Activated B cell treated with CpG ODN at 0.5 μM for 24 hours (primary cell): ENCODE measurements around the gene GZMM. TPM values are rescaled to one million over a fixed set of nuclear protein-coding genes. Genes with fewer than 3 reads are reported as not detected.

Experiments
- ATAC-seq: fragments of 200-7000 bp; cut with Tn5 transposase; one replicate; pipeline ENCODE4 v1.10.0; 2021; ENCODE audit warnings: low read depth, mild to moderate bottlenecking, moderate library complexity
- CTCF ChIA-PET: fragments of 350-600 bp; sonication (Branson Sonifier 250); formaldehyde crosslinking; loops from one replicate; lab custom pipeline; 2021; ENCODE audit warnings: antibody characterized with exemption; lab: Charles Lee
- POLR2A ChIA-PET: fragments of 350-600 bp; sonication (Branson Sonifier 250); formaldehyde crosslinking; loops from one replicate; lab custom pipeline; 2021; ENCODE audit warnings: antibody characterized with exemption; lab: Charles Lee
- DNase-seq: peaks from one replicate; pipeline ENCODE4 v3.0.0; 2022
- H3K27ac Mint-ChIP-seq: one replicate; pipeline ENCODE4 v1.8.0; 2020; ENCODE audit warnings: mixed read lengths
- H3K27me3 Mint-ChIP-seq: one replicate; pipeline ENCODE4 v1.8.0; 2021; ENCODE audit warnings: mixed read lengths
- H3K36me3 Mint-ChIP-seq: one replicate; pipeline ENCODE4 v1.8.0; 2021; ENCODE audit warnings: low read depth, mixed read lengths
- H3K4me1 Mint-ChIP-seq: one replicate; pipeline ENCODE4 v1.8.0; 2021; ENCODE audit warnings: mixed read lengths
- H3K4me3 Mint-ChIP-seq: one replicate; pipeline ENCODE4 v1.8.0; 2020; ENCODE audit warnings: mild to moderate bottlenecking, mixed read lengths
- H3K9me3 Mint-ChIP-seq: one replicate; pipeline ENCODE4 v1.8.0; 2020; ENCODE audit warnings: mixed read lengths
- intact Hi-C: fragments of 100-400 bp; cut with micrococcal nuclease; formaldehyde crosslinking; loops from one replicate; pipeline ENCODE4 v1.15.1; 2024
- total RNA-seq: library from RNA; stranded (reverse); gene quantifications from 2 replicates; pipeline ENCODE4 v1.2.3, GENCODE V29; 2022
- TF ChIP-seq, protein P1 (sequence below): fragments of 200-600 bp; IDR thresholded peaks from one replicate; pipeline ENCODE4 v1.8.0; 2022; ENCODE audit warnings: antibody characterized with exemption, mild to moderate bottlenecking

Gene GZMM
- total RNA-seq, 1 donor from 2014 or later, result not detected

GRCh38 chr19:512547-513365 lies 31.1 kb upstream of the GZMM start:
- no peak overlapping the region for H3K27ac Mint-ChIP-seq
- H3K9me3 Mint-ChIP-seq, result no peaks in the 10 kb centered on the region
- intact Hi-C loops, result loop anchor here (5.0 kb wide), 1 partner anchor 120 kb away; the partner anchor contains the start of gene POLRMT
- no peaks in the 10 kb centered on the region for H3K27me3 Mint-ChIP-seq
- no peak for DNase-seq
- POLR2A ChIA-PET, result no interaction called here
- H3K36me3 Mint-ChIP-seq, result peaks cover 9% of the 10 kb centered on the region
- no peak for ATAC-seq
- H3K4me1 Mint-ChIP-seq, result peaks cover 34% of the 10 kb centered on the region
- no peak overlapping the region for H3K4me3 Mint-ChIP-seq
- TF ChIP-seq, protein P1, sequence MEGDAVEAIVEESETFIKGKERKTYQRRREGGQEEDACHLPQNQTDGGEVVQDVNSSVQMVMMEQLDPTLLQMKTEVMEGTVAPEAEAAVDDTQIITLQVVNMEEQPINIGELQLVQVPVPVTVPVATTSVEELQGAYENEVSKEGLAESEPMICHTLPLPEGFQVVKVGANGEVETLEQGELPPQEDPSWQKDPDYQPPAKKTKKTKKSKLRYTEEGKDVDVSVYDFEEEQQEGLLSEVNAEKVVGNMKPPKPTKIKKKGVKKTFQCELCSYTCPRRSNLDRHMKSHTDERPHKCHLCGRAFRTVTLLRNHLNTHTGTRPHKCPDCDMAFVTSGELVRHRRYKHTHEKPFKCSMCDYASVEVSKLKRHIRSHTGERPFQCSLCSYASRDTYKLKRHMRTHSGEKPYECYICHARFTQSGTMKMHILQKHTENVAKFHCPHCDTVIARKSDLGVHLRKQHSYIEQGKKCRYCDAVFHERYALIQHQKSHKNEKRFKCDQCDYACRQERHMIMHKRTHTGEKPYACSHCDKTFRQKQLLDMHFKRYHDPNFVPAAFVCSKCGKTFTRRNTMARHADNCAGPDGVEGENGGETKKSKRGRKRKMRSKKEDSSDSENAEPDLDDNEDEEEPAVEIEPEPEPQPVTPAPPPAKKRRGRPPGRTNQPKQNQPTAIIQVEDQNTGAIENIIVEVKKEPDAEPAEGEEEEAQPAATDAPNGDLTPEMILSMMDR, result no peak
- CTCF ChIA-PET, result no interaction called here

DNA sequence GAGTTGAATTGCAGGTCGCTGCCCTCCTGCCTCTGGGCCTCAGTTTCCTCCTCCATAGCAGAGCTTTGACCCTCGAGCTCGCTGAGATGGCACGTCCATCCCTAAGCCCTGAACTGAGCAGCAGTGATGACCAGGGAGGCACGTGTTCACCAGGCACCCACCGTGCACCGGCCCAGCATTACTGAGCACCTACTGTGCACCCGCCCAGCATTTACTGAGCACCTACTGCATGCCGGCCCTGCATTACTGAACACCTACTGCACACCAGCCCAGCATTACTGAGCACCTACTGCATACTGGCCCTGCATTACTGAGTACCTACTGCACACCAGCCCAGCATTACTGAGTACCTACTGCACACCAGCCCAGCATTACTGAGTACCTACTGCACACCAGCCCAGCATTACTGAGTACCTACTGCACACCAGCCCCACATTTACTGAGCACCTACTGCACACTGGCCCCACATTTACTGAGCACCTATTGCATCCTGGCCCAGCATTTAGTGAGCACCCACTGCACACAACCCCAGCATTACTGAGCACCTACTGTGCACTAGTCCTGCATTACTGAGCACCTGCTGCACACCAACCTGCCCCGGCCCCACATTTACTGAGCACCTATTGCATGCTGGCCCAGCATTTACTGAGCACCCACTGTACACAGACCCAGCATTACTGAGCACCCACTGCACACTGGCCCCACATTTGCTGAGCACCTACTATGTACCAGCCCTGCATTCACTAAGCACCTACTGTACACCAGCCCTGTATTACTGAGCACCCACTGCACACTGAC lies 30.3 kb upstream of the GZMM start:
- ATAC-seq (no peak), DNase-seq (no peak)
- intact Hi-C loops, result loop anchor here (5.0 kb wide), 1 partner anchor 119 kb away; the partner anchor contains the start of gene POLRMT
- Mint-ChIP-seq H3K27me3 (no peaks in the 10 kb centered on the region), H3K27ac (no peak overlapping the region), H3K4me1 (peaks cover 26% of the 10 kb centered on the region), H3K36me3 (peaks cover 9% of the 10 kb centered on the region), H3K9me3 (no peaks in the 10 kb centered on the region), H3K4me3 (no peak overlapping the region)
- TF ChIP-seq, protein P1, result no peak
- ChIA-PET POLR2A (no interaction called here), CTCF (no interaction called here)

- H3K27ac Mint-ChIP-seq, result no peak overlapping the region
- H3K4me1 Mint-ChIP-seq, result peaks cover 21% of the 10 kb centered on the region
- TF ChIP-seq, protein P1, result no peak
- H3K4me3 Mint-ChIP-seq, result no peak overlapping the region
- POLR2A ChIA-PET, result no interaction called here
- H3K27me3 Mint-ChIP-seq, result no peaks in the 10 kb centered on the region
- CTCF ChIA-PET, result no interaction called here
- H3K9me3 Mint-ChIP-seq, result no peaks in the 10 kb centered on the region
- no peak for ATAC-seq
- intact Hi-C loops, result loop anchor here (5.0 kb wide), 1 partner anchor 118 kb away; the partner anchor contains the start of gene POLRMT
- H3K36me3 Mint-ChIP-seq, result peaks cover 8% of the 10 kb centered on the region
- no peak for DNase-seq
Observed at GRCh38 chr19:514166-514663, 29.6 kb upstream of the GZMM start.

DNA sequence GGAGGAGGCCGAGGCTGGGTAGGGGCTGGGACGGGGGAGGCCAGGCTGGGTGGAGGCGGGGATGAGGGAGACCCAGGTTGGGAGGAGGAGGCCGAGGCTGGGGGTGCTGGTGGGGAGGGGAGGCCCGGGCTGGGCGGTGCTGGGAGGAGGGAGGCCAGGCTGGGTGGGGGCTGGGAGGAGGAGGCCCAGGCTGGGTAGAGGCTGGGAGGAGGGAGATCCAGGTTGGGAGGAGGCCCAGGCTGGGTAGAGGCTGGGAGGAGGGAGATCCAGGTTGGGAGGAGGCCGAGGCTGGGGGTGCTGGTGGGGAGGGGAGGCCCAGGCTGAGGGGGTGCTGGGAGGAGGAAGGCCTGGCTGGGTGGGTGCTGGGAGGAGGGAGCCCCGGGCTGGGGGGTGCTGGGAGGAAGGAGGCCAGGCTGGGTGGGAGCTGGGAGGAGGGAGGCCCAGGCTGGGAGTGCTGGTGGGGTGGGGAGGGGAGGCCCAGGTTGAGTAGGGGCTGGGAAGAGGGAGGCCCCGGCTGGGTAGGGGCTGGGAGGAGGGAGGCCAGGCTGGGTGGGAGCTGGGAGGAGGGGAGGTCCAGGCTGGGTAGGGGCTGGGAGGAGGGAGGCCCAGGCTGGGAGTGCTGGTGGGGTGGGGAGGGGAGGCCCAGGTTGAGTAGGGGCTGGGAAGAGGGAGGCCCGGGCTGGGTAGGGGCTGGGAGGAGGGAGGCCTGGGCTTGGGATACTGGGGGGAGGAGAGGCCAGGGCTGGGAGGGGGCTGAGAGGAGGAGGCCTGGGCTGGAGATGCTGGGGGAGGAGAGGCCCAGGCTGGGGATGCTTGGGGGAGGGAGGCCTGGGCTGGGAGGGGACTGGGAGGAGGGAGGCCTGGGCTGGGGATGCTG lies 25.9 kb upstream of the GZMM start:
- H3K27ac Mint-ChIP-seq, result no peak overlapping the region
- H3K9me3 Mint-ChIP-seq, result no peaks in the 10 kb centered on the region
- ChIA-PET CTCF (no interaction called here), POLR2A (interaction anchor here (0.5 to 0.6 kb wide), 2 partner anchors 9 to 30 kb away, joined by 4 to 6 read pairs; no protein-coding TSS in a partner anchor)
- ATAC-seq (no peak), DNase-seq (no peak)
- intact Hi-C loops, result no loop called here
- H3K36me3 Mint-ChIP-seq, result peaks cover 6% of the 10 kb centered on the region
- TF ChIP-seq, protein P1, result no peak
- H3K4me1 Mint-ChIP-seq, result peaks cover 3% of the 10 kb centered on the region
- peaks cover 1% of the 10 kb centered on the region for H3K27me3 Mint-ChIP-seq
- H3K4me3 Mint-ChIP-seq, result no peak overlapping the region
